Hepatocyte (in vitro differentiated cells): Measurements from ENCODE around the gene RNFT2.

ENCODE experiments used
- CTCF ChIP-seq: fragments of 200-600 bp; sonication (generic); IDR thresholded peaks from 2 replicates; pipeline ENCODE4 v1.5.1; 2016; ENCODE audit warnings: antibody characterized with exemption, mild to moderate bottlenecking; ENCODE audit not compliant: poor library complexity
- EZH2 ChIP-seq: fragments of 200-600 bp; sonication (generic); IDR thresholded peaks from 2 replicates; pipeline ENCODE4 v1.6.1; 2016; ENCODE audit warnings: antibody characterized with exemption, mild to moderate bottlenecking, borderline replicate concordance

- no peak for TF ChIP-seq CTCF
- no peak for TF ChIP-seq EZH2
Observed at GRCh38 chr12:116887244-116887643, 149.1 kb downstream of the RNFT2 start.
